Activated T-helper 1 cell treated with anti-CD3 and anti-CD28 coated beads, Interleukin-12 subunit alpha, Interleukin-12 subunit beta, Interleukin-2, Interleukin-4 antibody, amounts not matched to agents 30 ng/mL and 10 ng/mL and 1 ng/mL, durations not matched to agents 14 hours and 24 hours and 36 hours (primary cell): ENCODE results near the gene GALNT18. TPM values are rescaled to one million over a fixed set of nuclear protein-coding genes. Genes with fewer than 3 reads are reported as not detected.

Source experiments
- DNase-seq: peaks from one replicate; pipeline ENCODE4 v3.0.0; 2021; ENCODE audit warnings: low spot score
- H3K27ac Mint-ChIP-seq: one replicate; pipeline ENCODE4 v1.8.0; 2021; ENCODE audit warnings: mild to moderate bottlenecking, mixed read lengths
- H3K27me3 Mint-ChIP-seq: one replicate; pipeline ENCODE4 v1.8.0; 2022; ENCODE audit warnings: mild to moderate bottlenecking, moderate library complexity, mixed read lengths; ENCODE audit not compliant: insufficient read depth
- H3K36me3 Mint-ChIP-seq: one replicate; pipeline ENCODE4 v1.8.0; 2021; ENCODE audit warnings: low read depth, mixed read lengths
- H3K4me1 Mint-ChIP-seq: one replicate; pipeline ENCODE4 v1.8.0; 2021; ENCODE audit warnings: low read depth, mixed read lengths
- H3K4me3 Mint-ChIP-seq: one replicate; pipeline ENCODE4 v1.8.0; 2021; ENCODE audit warnings: mild to moderate bottlenecking, moderate library complexity, mixed read lengths
- H3K9me3 Mint-ChIP-seq: one replicate; pipeline ENCODE4 v1.8.0; 2021; ENCODE audit warnings: mixed read lengths
- intact Hi-C: fragments of 100-400 bp; cut with micrococcal nuclease; formaldehyde crosslinking; loops from one replicate; pipeline ENCODE4 v1.15.1; 2024
- total RNA-seq: library from RNA; stranded (reverse); gene quantifications from 2 replicates; pipeline ENCODE4 v1.2.3, GENCODE V29; 2022

The GALNT18 gene
- total RNA-seq, 1 donor from 2014 or later, result 5.3 TPM

DNA sequence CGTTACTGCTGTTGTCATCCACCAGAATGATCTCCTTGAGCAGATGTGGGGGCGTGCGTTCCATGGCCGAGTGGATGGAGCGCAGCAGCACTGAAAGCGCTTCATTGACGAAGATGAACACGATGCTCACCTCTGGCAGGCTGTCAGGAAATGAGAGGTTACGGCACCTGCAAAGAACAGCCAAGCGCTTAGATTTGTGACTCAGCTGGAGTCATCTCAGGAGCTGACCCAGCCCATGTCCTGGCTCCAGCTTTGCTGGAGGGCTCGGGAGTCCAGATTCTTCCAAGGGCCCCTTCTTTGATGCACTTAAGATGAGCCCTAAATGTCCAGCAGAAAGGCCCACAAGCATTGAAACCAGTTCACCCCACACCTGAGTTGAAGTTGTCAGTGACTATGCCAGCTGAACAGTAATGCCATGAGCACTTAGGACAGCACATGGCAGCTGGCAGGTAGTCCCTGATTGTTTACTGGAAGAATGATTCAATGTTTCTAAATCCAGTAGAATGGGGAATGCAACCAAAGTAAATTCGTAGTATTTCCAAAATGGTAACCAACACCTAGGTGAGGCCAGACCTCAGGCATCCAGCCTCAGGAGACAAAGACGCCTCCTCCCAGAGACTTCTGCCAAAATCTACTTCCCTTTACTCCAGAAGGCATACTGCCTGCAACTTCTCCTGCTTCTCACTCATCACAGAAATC is 189.0 kb downstream of the GALNT18 start:
- no peak for DNase-seq
- Mint-ChIP-seq H3K27ac (no peak overlapping the region), H3K36me3 (no peaks in the 10 kb centered on the region), H3K27me3 (peaks cover 5% of the 10 kb centered on the region), H3K4me3 (no peak overlapping the region), H3K9me3 (no peaks in the 10 kb centered on the region), H3K4me1 (no peaks in the 10 kb centered on the region)
- intact Hi-C loops, result no loop called here

DNA sequence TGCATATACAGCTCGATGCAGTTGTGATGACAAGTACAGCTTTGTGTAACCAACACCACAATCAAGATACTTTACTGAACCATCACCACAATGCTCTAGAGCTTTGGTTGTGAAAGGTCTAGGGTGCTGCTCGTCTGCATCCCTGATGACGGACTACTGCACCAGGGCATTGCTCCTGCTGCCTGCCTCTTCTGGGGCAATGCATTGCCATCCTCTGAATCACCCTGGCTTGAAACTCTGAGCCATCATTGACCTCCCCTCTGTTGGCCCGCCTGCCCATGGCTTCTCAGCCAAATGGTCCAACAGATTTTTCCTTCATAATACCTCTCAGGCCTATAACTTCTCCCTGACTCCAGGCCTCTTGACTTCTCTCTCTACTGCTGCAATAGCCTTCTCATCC is 191.4 kb downstream of the GALNT18 start:
- Mint-ChIP-seq H3K4me1 (no peaks in the 10 kb centered on the region), H3K4me3 (no peak overlapping the region), H3K9me3 (no peaks in the 10 kb centered on the region), H3K27me3 (peaks cover 5% of the 10 kb centered on the region), H3K36me3 (no peaks in the 10 kb centered on the region), H3K27ac (no peak overlapping the region)
- intact Hi-C loops, result no loop called here
- no peak for DNase-seq

DNA sequence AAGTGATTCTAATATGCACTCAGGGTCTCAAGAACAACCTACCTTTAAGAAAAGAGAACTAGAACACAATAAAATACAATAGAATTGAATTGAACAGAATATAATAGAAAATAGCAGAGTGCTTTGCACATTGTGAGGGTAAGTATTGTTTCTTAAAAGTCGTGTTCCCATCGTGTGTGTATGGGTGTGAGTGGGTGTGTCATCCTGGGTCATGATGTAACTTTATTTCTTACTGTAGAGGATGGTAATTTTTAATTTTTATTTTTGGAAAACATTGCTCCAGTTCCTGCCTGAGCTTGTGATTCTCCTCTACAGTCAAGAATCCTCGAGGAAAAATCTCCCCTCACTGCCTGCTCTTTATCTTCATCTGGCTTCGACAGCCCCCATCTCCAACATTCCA is 193.1 kb downstream of the GALNT18 start:
- Mint-ChIP-seq H3K4me1 (no peaks in the 10 kb centered on the region), H3K27ac (no peak overlapping the region), H3K4me3 (no peak overlapping the region), H3K36me3 (no peaks in the 10 kb centered on the region), H3K9me3 (no peaks in the 10 kb centered on the region), H3K27me3 (peaks cover 5% of the 10 kb centered on the region)
- DNase-seq, result no peak
- intact Hi-C loops, result no loop called here

- H3K27me3 Mint-ChIP-seq, result peaks cover 5% of the 10 kb centered on the region
- H3K4me3 Mint-ChIP-seq, result no peak overlapping the region
- DNase-seq, result no peak
- H3K36me3 Mint-ChIP-seq, result no peaks in the 10 kb centered on the region
- H3K4me1 Mint-ChIP-seq, result no peaks in the 10 kb centered on the region
- H3K9me3 Mint-ChIP-seq, result no peaks in the 10 kb centered on the region
- no peak overlapping the region for H3K27ac Mint-ChIP-seq
- intact Hi-C loops, result no loop called here
Measured at GRCh38 chr11:11427542-11427941, 194.3 kb downstream of the GALNT18 start.

GRCh38 chr11:11427140-11427539 is 194.7 kb downstream of the GALNT18 start:
- no peak for DNase-seq
- no peaks in the 10 kb centered on the region for H3K4me1 Mint-ChIP-seq
- intact Hi-C loops, result no loop called here
- no peak overlapping the region for H3K27ac Mint-ChIP-seq
- peaks cover 5% of the 10 kb centered on the region for H3K27me3 Mint-ChIP-seq
- H3K9me3 Mint-ChIP-seq, result no peaks in the 10 kb centered on the region
- H3K4me3 Mint-ChIP-seq, result no peak overlapping the region
- H3K36me3 Mint-ChIP-seq, result no peaks in the 10 kb centered on the region

DNA sequence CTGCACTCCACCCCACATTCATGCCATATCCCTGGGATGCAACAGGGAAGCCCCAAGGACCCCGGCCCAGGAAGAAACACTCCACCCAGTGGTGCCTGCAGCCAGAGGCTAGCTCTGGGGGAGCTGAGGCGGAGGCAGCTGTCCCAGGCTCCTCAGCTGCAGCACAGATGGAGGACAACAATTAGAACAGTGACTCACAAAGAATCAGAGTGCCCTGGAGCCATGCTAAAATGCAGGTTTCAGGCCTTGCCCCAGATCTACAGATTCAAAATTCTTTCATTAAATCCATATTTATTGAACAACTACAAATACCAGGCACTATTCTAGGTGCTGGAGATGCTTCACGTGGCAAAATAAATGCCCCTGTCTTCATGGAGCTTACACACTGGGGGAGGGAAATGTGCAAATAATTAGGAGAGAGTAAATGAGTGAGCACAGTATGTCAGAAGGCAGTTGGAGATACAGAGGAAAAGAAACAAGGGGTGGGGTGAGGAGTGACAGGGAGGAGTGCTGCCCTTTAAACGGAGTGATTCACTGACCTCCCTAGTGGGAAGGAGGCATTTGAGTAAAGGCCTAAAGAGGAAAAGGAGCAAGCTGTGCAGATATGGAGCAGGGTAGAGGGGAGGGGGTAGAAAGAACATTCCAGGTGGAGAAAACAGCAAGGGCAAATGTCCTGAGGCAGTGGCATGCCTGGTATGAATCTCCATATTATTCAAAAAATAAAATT is 195.4 kb downstream of the GALNT18 start:
- DNase-seq, result no peak
- no peaks in the 10 kb centered on the region for H3K9me3 Mint-ChIP-seq
- H3K27me3 Mint-ChIP-seq, result peaks cover 5% of the 10 kb centered on the region
- H3K4me3 Mint-ChIP-seq, result no peak overlapping the region
- no peak overlapping the region for H3K27ac Mint-ChIP-seq
- intact Hi-C loops, result no loop called here
- H3K4me1 Mint-ChIP-seq, result no peaks in the 10 kb centered on the region
- H3K36me3 Mint-ChIP-seq, result no peaks in the 10 kb centered on the region

DNA sequence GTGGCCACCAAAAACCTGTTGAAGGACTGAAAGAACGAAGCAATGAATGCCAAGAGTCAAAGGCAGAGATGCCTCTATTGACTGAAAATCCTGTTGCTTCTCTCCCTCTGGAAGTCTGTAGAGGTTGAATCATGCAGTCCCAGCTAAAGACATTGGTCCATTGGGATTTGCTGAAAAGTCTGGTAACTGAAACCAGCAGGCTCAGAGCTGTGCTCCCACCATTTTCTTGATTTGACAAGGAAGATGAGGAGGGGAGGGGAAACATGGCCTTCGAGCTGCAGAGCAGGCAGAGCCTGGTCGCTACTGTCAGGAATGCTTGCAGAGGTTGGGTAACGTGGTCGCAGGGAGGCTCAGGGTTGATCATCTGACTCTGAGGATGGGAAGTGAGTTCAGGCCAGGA is 196.0 kb downstream of the GALNT18 start:
- no peak overlapping the region for H3K27ac Mint-ChIP-seq
- H3K27me3 Mint-ChIP-seq, result peaks cover 5% of the 10 kb centered on the region
- DNase-seq, result no peak
- intact Hi-C loops, result no loop called here
- no peaks in the 10 kb centered on the region for H3K9me3 Mint-ChIP-seq
- no peaks in the 10 kb centered on the region for H3K4me1 Mint-ChIP-seq
- no peaks in the 10 kb centered on the region for H3K36me3 Mint-ChIP-seq
- no peak overlapping the region for H3K4me3 Mint-ChIP-seq

- Mint-ChIP-seq H3K4me1 (no peaks in the 10 kb centered on the region), H3K4me3 (no peak overlapping the region), H3K36me3 (no peaks in the 10 kb centered on the region), H3K27ac (no peak overlapping the region), H3K9me3 (no peaks in the 10 kb centered on the region), H3K27me3 (peaks cover 2% of the 10 kb centered on the region)
- DNase-seq, result no peak
- intact Hi-C loops, result no loop called here
Measured at GRCh38 chr11:11424688-11425087, 197.1 kb downstream of the GALNT18 start.

DNA sequence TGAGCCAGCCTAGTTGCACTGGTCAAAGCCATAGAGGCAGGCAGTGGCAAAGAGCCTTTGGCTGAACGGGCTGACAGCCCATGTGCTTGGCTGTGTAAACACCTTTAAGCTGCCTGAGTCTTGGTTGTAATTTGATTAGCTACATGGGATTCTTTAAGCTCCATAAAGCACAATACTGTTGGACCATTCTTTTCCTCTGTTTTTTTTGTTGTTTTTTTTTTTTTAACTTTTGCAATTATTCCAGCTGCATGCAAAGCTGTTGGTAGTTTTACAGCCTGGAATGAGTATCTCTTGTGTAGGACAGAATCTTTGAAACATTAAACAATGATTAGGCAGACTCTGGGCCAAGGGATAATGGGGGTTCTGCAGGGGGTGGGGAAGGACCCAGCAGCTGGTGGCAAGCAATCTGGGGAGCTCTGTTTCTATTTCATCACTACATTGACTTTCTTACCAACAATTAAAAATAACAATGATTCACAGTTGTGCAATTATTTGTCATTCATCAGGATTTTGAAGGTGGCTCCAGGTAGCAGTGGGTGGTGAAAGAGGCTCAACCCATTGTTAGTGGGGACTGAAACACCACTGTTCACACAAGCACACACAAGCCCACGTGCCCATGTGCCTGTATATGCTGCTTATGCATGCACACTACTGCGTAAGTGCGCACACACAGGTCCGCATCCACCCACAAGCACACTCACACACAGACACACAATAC is 199.2 kb downstream of the GALNT18 start:
- H3K27me3 Mint-ChIP-seq, result peaks cover 3% of the 10 kb centered on the region
- intact Hi-C loops, result no loop called here
- H3K4me1 Mint-ChIP-seq, result no peaks in the 10 kb centered on the region
- no peaks in the 10 kb centered on the region for H3K9me3 Mint-ChIP-seq
- H3K36me3 Mint-ChIP-seq, result no peaks in the 10 kb centered on the region
- H3K27ac Mint-ChIP-seq, result no peak overlapping the region
- no peak overlapping the region for H3K4me3 Mint-ChIP-seq
- DNase-seq, result no peak

- Mint-ChIP-seq H3K9me3 (no peaks in the 10 kb centered on the region), H3K36me3 (no peaks in the 10 kb centered on the region), H3K4me3 (no peak overlapping the region), H3K27ac (no peak overlapping the region), H3K4me1 (peaks cover 7% of the 10 kb centered on the region), H3K27me3 (peaks cover 8% of the 10 kb centered on the region)
- no peak for DNase-seq
- intact Hi-C loops, result no loop called here
Measured at GRCh38 chr11:11421509-11421908, 200.3 kb downstream of the GALNT18 start.

DNA sequence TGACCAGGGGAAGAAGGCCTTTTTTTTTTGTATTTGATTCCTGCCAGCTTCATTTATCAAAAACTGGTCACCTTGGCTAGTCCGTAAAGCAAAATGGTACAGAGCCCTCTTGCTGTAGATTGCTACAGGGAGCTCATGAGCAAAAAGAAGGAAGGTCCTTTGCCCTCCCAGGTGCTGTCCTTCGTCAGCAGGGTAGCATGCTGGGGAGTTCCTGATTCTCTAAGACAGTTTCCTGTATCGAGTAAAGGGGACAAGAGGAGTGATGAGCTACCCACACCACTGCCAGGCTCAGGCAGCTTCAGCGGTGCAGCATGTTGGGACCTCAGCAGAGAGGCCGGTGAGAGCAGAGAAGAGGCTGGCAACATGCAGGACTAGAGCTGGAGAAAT is 200.9 kb downstream of the GALNT18 start:
- Mint-ChIP-seq H3K9me3 (no peaks in the 10 kb centered on the region), H3K36me3 (no peaks in the 10 kb centered on the region), H3K4me1 (peaks cover 8% of the 10 kb centered on the region), H3K27me3 (peaks cover 8% of the 10 kb centered on the region), H3K27ac (no peak overlapping the region), H3K4me3 (no peak overlapping the region)
- DNase-seq, result no peak
- intact Hi-C loops, result no loop called here

DNA sequence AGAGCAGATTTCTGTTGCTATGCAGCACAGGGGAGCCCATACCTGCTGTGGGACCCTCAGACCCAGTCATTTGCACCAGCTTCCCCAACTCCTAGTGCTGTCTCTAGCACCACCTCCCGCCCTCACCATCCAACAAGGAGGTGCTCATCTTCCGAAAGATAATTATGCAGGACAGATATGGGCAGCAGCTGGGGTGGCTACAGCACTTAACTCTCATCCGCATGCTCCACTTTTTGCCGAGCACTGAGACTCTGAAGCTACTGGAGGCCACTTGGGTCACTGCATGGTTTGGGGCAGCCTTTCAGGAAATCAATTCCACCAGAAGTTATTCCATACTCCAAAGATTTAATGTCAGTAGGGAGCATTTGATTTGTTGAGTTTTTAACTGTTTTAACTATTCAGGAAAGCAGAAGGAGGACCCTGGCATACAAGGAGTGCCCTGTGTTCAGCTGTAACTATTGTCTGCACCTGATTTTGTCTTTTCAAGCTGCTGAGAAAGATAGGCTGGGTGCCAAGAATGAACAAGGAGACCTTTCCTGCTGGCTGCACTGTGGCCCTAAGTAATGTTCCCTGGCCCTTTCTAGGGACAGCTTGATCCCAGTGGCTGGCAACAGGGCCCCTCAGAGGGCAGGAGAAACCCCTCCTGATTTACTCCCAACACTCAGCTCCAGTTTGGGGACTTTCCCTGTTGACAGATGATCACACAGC is 201.5 kb downstream of the GALNT18 start:
- peaks cover 8% of the 10 kb centered on the region for H3K4me1 Mint-ChIP-seq
- no peaks in the 10 kb centered on the region for H3K9me3 Mint-ChIP-seq
- no peak for DNase-seq
- intact Hi-C loops, result no loop called here
- peaks cover 10% of the 10 kb centered on the region for H3K27me3 Mint-ChIP-seq
- no peak overlapping the region for H3K4me3 Mint-ChIP-seq
- H3K36me3 Mint-ChIP-seq, result no peaks in the 10 kb centered on the region
- H3K27ac Mint-ChIP-seq, result no peak overlapping the region

- DNase-seq, result no peak
- no peaks in the 10 kb centered on the region for H3K9me3 Mint-ChIP-seq
- no peaks in the 10 kb centered on the region for H3K36me3 Mint-ChIP-seq
- H3K27ac Mint-ChIP-seq, result no peak overlapping the region
- peaks cover 11% of the 10 kb centered on the region for H3K27me3 Mint-ChIP-seq
- peaks cover 8% of the 10 kb centered on the region for H3K4me1 Mint-ChIP-seq
- H3K4me3 Mint-ChIP-seq, result no peak overlapping the region
- intact Hi-C loops, result no loop called here
Measured at GRCh38 chr11:11419747-11420146, 202.1 kb downstream of the GALNT18 start.
